PC-3 (cell line): ENCODE data around the gene PADI2. TPM values are rescaled to one million over a fixed set of nuclear protein-coding genes. Genes with fewer than 3 reads are reported as not detected.

Experiments used
- ATAC-seq: fragments of 200-7000 bp; cut with Tn5 transposase; 2 replicates; pipeline ENCODE4 v1.9.1; 2020; ENCODE audit warnings: mild to moderate bottlenecking, moderate library complexity
- BruUV-seq: library from RNA; stranded (reverse); fragments of 400-500 nt; replicated peaks from 2 replicates; lab custom pipeline; 2021; lab: Mats Ljungman, UMichigan
- CTCF ChIA-PET: fragments of 300-600 bp; sonication (Branson Sonifier 250); formaldehyde crosslinking; loops from one replicate; lab custom pipeline; 2022; ENCODE audit warnings: antibody characterized with exemption; lab: Charles Lee
- POLR2A ChIA-PET: fragments of 300-600 bp; sonication (Branson Sonifier 250); formaldehyde crosslinking; loops from one replicate; lab custom pipeline; 2022; ENCODE audit warnings: antibody characterized with exemption; ENCODE audit not compliant: unreplicated experiment; lab: Charles Lee
- DNase-seq: peaks from one replicate; pipeline ENCODE4 v3.0.0-alpha.2; 2015
- H2AFZ ChIP-seq: fragments of 300-600 bp; sonication (generic); 2 replicates; pipeline ENCODE4 v1.6.0; 2016; ENCODE audit warnings: antibody characterized with exemption, low read length
- H3F3A ChIP-seq: fragments of 300-600 bp; sonication (generic); one replicate; pipeline ENCODE4 v1.6.0; 2017; ENCODE audit warnings: antibody characterized with exemption, low read length, control low read depth, mild to moderate bottlenecking; ENCODE audit not compliant: unreplicated experiment
- H3K27ac ChIP-seq: fragments of 300-600 bp; sonication (generic); 2 replicates; pipeline ENCODE4 v1.5.1; 2016; ENCODE audit warnings: mild to moderate bottlenecking, low read length
- H3K27me3 ChIP-seq: fragments of 300-600 bp; sonication (generic); 2 replicates; pipeline ENCODE4 v1.6.1; 2016; ENCODE audit warnings: low read length, mixed read lengths
- H3K36me3 ChIP-seq: fragments of 300-600 bp; sonication (generic); 2 replicates; pipeline ENCODE4 v1.6.1; 2016; ENCODE audit warnings: low read depth, mixed run types, low read length, mixed read lengths
- H3K4me1 ChIP-seq: fragments of 300-600 bp; sonication (generic); 2 replicates; pipeline ENCODE4 v1.5.1; 2016; ENCODE audit warnings: low read length; ENCODE audit not compliant: insufficient read depth
- H3K4me2 ChIP-seq: fragments of 300-600 bp; sonication (generic); 2 replicates; pipeline ENCODE4 v1.6.0; 2016; ENCODE audit warnings: low read length
- H3K4me3 ChIP-seq: fragments of 300-600 bp; sonication (generic); 2 replicates; pipeline ENCODE4 v1.5.1; 2016; ENCODE audit warnings: mild to moderate bottlenecking, low read length, mixed read lengths
- H3K79me2 ChIP-seq: fragments of 300-600 bp; sonication (generic); 2 replicates; pipeline ENCODE4 v1.6.1; 2017; ENCODE audit warnings: low read length, mixed read lengths
- H3K9ac ChIP-seq: fragments of 300-600 bp; sonication (generic); 2 replicates; pipeline ENCODE4 v1.6.0; 2016; ENCODE audit warnings: mild to moderate bottlenecking, low read length
- H3K9me2 ChIP-seq: fragments of 300-600 bp; sonication (generic); replicated peaks from 2 replicates; pipeline ENCODE4 v1.6.1; 2016; ENCODE audit warnings: mixed run types, low read length, mixed read lengths
- H3K9me3 ChIP-seq: fragments of 300-600 bp; sonication (generic); 2 replicates; pipeline ENCODE4 v1.6.1; 2016; ENCODE audit warnings: low read length, mixed read lengths
- H4K20me1 ChIP-seq: fragments of 300-600 bp; sonication (generic); 2 replicates; pipeline ENCODE4 v1.6.1; 2016; ENCODE audit warnings: low read length, mixed read lengths
- CTCF ChIP-seq: fragments of 300-600 bp; sonication (generic); conservative IDR thresholded peaks from 2 replicates; pipeline ENCODE4 v1.5.1; 2017; ENCODE audit warnings: antibody characterized with exemption, low read depth, mild to moderate bottlenecking, low read length
- EZH2 ChIP-seq: fragments of 300-600 bp; sonication (generic); IDR thresholded peaks from one replicate; pipeline ENCODE4 v1.6.1; 2017; ENCODE audit warnings: antibody characterized with exemption, mild to moderate bottlenecking, low read length; ENCODE audit not compliant: unreplicated experiment
- EZH2phosphoT487 ChIP-seq: fragments of 300-600 bp; sonication (generic); IDR thresholded peaks from 2 replicates; pipeline ENCODE4 v1.6.1; 2018; ENCODE audit warnings: mild to moderate bottlenecking, antibody characterized with exemption, low read length, borderline replicate concordance
- intact Hi-C: fragments of 100-400 bp; cut with micrococcal nuclease; formaldehyde crosslinking; loops from 2 replicates; pipeline ENCODE4 v1.9.0; 2023
- total RNA-seq: library from RNA; depleted of rRNA; stranded (reverse); fragments of >200 nt; gene quantifications from 2 replicates; pipeline ENCODE4 v1.2.3, GENCODE V29; 2014

The PADI2 gene
- total RNA-seq, 1 experiment from 2014 or later: 2.4 TPM

- no TSS peak for BruUV-seq
- no peaks in the 10 kb centered on the region for H3K9me2 ChIP-seq
- intact Hi-C loops: no loop called here
- no peak overlapping the region for H3K4me2 ChIP-seq
- no peaks in the 10 kb centered on the region for H3K36me3 ChIP-seq
- no peaks in the 10 kb centered on the region for H4K20me1 ChIP-seq
- H3K4me3 ChIP-seq: no peak overlapping the region
- H3K27ac ChIP-seq: no peak overlapping the region
- H3K9me3 ChIP-seq: no peaks in the 10 kb centered on the region
- H3K9ac ChIP-seq: no peak overlapping the region
- TF ChIP-seq EZH2phosphoT487 (no peak), EZH2 (no peak), CTCF (no peak)
- no peak overlapping the region for H2AFZ ChIP-seq
- DNase-seq (no peak), ATAC-seq (no peak)
- H3K79me2 ChIP-seq: no peaks in the 10 kb centered on the region
- ChIA-PET POLR2A (no interaction called here), CTCF (no interaction called here)
- H3F3A ChIP-seq: no peaks in the 10 kb centered on the region
- no peaks in the 10 kb centered on the region for H3K27me3 ChIP-seq
- H3K4me1 ChIP-seq: no peaks in the 10 kb centered on the region
These were observed 47.5 kb downstream of the PADI2 start for GRCh38 chr1:17071794-17072193.

- Histone ChIP-seq H3K79me2 (no peaks in the 10 kb centered on the region), H3K4me3 (no peak overlapping the region), H3K4me2 (no peak overlapping the region), H3K4me1 (no peaks in the 10 kb centered on the region), H3K27me3 (no peaks in the 10 kb centered on the region), H3F3A (no peaks in the 10 kb centered on the region), H3K9me3 (no peaks in the 10 kb centered on the region), H4K20me1 (no peaks in the 10 kb centered on the region), H3K9me2 (no peaks in the 10 kb centered on the region), H3K27ac (no peak overlapping the region), H3K9ac (no peak overlapping the region), H3K36me3 (no peaks in the 10 kb centered on the region), H2AFZ (no peak overlapping the region)
- no TSS peak for BruUV-seq
- DNase-seq (no peak), ATAC-seq (no peak)
- ChIA-PET POLR2A (no interaction called here), CTCF (no interaction called here)
- intact Hi-C loops: no loop called here
- TF ChIP-seq EZH2: no peak
- no peak for TF ChIP-seq CTCF
- TF ChIP-seq EZH2phosphoT487: no peak
These were observed 49.1 kb downstream of the PADI2 start for GRCh38 chr1:17070163-17070525.

GRCh38 chr1:17069452-17070162, 49.6 kb downstream of the PADI2 start:
- TF ChIP-seq EZH2phosphoT487: no peak
- no peak for TF ChIP-seq EZH2
- TF ChIP-seq CTCF: no peak
- Histone ChIP-seq H3K79me2 (no peaks in the 10 kb centered on the region), H3K27me3 (no peaks in the 10 kb centered on the region), H3K36me3 (no peaks in the 10 kb centered on the region), H3F3A (no peaks in the 10 kb centered on the region), H3K9me3 (no peaks in the 10 kb centered on the region), H4K20me1 (no peaks in the 10 kb centered on the region), H3K9ac (no peak overlapping the region), H3K4me3 (no peak overlapping the region), H3K27ac (no peak overlapping the region), H3K9me2 (no peaks in the 10 kb centered on the region), H3K4me1 (no peaks in the 10 kb centered on the region), H3K4me2 (no peak overlapping the region), H2AFZ (no peak overlapping the region)
- DNase-seq (no peak), ATAC-seq (no peak)
- ChIA-PET POLR2A (no interaction called here), CTCF (no interaction called here)
- no TSS peak for BruUV-seq
- intact Hi-C loops: no loop called here
